ENCODE measurements around the gene IFI27L1.

DNA sequence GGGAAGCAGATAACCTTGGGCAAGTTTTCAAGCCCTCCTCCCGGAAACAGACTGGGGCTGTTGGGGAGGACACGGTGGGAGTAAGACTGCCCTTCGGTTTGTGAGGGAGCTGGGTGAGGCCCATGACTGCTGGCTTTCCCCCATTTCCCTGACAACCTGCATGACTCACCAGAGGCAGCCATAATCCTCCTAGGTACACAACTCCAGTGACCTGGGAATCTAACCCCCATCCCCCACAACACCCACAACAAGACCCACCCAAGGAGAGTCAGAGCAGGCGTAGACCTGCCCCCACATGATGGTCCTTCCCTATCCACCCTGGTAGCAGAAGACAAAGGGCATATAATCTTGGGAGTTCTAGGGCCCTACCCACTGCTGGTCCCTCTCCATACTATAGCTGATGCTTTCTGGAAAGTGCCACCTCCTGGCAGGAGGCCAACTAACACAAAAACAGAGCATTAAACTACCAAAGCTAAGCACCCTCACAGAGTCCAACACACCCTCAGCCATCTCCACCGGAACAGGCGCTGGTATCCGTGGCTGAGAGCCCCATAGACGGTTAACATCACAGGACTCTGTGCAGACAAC is 14.9 kb upstream of the IFI27L1 start:
- no peak for TF ChIP-seq POLR2AphosphoS5 (IDR thresholded peaks at IDR 0.05)
- TF ChIP-seq, protein P1, sequence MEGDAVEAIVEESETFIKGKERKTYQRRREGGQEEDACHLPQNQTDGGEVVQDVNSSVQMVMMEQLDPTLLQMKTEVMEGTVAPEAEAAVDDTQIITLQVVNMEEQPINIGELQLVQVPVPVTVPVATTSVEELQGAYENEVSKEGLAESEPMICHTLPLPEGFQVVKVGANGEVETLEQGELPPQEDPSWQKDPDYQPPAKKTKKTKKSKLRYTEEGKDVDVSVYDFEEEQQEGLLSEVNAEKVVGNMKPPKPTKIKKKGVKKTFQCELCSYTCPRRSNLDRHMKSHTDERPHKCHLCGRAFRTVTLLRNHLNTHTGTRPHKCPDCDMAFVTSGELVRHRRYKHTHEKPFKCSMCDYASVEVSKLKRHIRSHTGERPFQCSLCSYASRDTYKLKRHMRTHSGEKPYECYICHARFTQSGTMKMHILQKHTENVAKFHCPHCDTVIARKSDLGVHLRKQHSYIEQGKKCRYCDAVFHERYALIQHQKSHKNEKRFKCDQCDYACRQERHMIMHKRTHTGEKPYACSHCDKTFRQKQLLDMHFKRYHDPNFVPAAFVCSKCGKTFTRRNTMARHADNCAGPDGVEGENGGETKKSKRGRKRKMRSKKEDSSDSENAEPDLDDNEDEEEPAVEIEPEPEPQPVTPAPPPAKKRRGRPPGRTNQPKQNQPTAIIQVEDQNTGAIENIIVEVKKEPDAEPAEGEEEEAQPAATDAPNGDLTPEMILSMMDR (IDR thresholded peaks at IDR 0.05) = no peak
- no peak for TF ChIP-seq POLR2A (IDR thresholded peaks at IDR 0.05)
- TF ChIP-seq EP300 (IDR thresholded peaks at IDR 0.05) = no peak

Measured in upper lobe of left lung (tissue), 4 donors.